ENCODE results near the gene UTP25. TPM values are rescaled to one million over a fixed set of nuclear protein-coding genes. Genes with fewer than 3 reads are reported as not detected.

Gene UTP25
- total RNA-seq, 1 experiment from 2014 or later: 9.5 TPM

- DNase-seq (ENCODE audit: low read depth, low spot score): no peak
- Histone ChIP-seq H3K27me3 (ENCODE audit: control insufficient read depth, insufficient read depth, low read length) (no peaks in the 10 kb centered on the region; the same call in none of the 2 replicates), H3K36me3 (ENCODE audit: control insufficient read depth, insufficient read depth, low read length) (no peaks in the 10 kb centered on the region), H3K27ac (ENCODE audit: low read length) (no peak overlapping the region), H3K9me3 (ENCODE audit: control insufficient read depth, insufficient read depth, low read depth, low read length) (no peaks in the 10 kb centered on the region), H3K4me1 (ENCODE audit: control insufficient read depth, insufficient read depth, low read length) (no peaks in the 10 kb centered on the region; the same call in 1 of the 2 replicates), H3K4me3 (ENCODE audit: low read depth in 2 of 2, low read length in 2 of 2) (no peak overlapping the region)
- intact Hi-C loops (cut with micrococcal nuclease; ENCODE audit: unreplicated experiment): no loop called here
- TF ChIP-seq, protein P1, sequence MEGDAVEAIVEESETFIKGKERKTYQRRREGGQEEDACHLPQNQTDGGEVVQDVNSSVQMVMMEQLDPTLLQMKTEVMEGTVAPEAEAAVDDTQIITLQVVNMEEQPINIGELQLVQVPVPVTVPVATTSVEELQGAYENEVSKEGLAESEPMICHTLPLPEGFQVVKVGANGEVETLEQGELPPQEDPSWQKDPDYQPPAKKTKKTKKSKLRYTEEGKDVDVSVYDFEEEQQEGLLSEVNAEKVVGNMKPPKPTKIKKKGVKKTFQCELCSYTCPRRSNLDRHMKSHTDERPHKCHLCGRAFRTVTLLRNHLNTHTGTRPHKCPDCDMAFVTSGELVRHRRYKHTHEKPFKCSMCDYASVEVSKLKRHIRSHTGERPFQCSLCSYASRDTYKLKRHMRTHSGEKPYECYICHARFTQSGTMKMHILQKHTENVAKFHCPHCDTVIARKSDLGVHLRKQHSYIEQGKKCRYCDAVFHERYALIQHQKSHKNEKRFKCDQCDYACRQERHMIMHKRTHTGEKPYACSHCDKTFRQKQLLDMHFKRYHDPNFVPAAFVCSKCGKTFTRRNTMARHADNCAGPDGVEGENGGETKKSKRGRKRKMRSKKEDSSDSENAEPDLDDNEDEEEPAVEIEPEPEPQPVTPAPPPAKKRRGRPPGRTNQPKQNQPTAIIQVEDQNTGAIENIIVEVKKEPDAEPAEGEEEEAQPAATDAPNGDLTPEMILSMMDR (IDR thresholded peaks at IDR 0.05): no peak
- TF ChIP-seq TCF7L2 (IDR thresholded peaks at IDR 0.05; ENCODE audit: low read depth, low read length): no peak
- TF ChIP-seq SIN3A (IDR thresholded peaks at IDR 0.05; ENCODE audit: borderline replicate concordance, insufficient read depth, low read depth, low read length): no peak
- no peak for TF ChIP-seq REST (IDR thresholded peaks at IDR 0.05; ENCODE audit: insufficient read depth in 1 of 2, low read depth in 2 of 2, low read length in 1 of 2)
- POLR2A ChIA-PET: no interaction called here
- CTCF ChIA-PET: no interaction called here
- in situ Hi-C loops (cut with HindIII; ENCODE audit: low pct_unique_long_range_greater_than_20kb, low sequenced_read_pairs): no loop called here
- ATAC-seq: no peak
- BruUV-seq (replicated peaks): no TSS peak
Observed at GRCh38 chr1:209802117-209802779, 25.5 kb upstream of the UTP25 start.

GRCh38 chr1:209802780-209803152 lies 25.0 kb upstream of the UTP25 start:
- Histone ChIP-seq H3K9me3 (ENCODE audit: control insufficient read depth, insufficient read depth, low read depth, low read length) (no peaks in the 10 kb centered on the region), H3K27ac (ENCODE audit: low read length) (no peak overlapping the region), H3K36me3 (ENCODE audit: control insufficient read depth, insufficient read depth, low read length) (no peaks in the 10 kb centered on the region), H3K4me1 (ENCODE audit: control insufficient read depth, insufficient read depth, low read length) (no peaks in the 10 kb centered on the region; the same call in 1 of the 2 replicates), H3K27me3 (ENCODE audit: control insufficient read depth, insufficient read depth, low read length) (no peaks in the 10 kb centered on the region; the same call in none of the 2 replicates), H3K4me3 (ENCODE audit: low read depth in 2 of 2, low read length in 2 of 2) (no peak overlapping the region)
- POLR2A ChIA-PET: no interaction called here
- no TSS peak for BruUV-seq (replicated peaks)
- no peak for ATAC-seq
- intact Hi-C loops (cut with micrococcal nuclease; ENCODE audit: unreplicated experiment) (no loop called here), in situ Hi-C loops (cut with HindIII; ENCODE audit: low pct_unique_long_range_greater_than_20kb, low sequenced_read_pairs) (no loop called here)
- TF ChIP-seq REST (IDR thresholded peaks at IDR 0.05; ENCODE audit: insufficient read depth in 1 of 2, low read depth in 2 of 2, low read length in 1 of 2) (no peak), POLR2AphosphoS5 (IDR thresholded peaks at IDR 0.05; ENCODE audit: low read depth, low read length) (no peak), SIN3A (IDR thresholded peaks at IDR 0.05; ENCODE audit: borderline replicate concordance, insufficient read depth, low read depth, low read length) (no peak), TCF7L2 (IDR thresholded peaks at IDR 0.05; ENCODE audit: low read depth, low read length) (no peak)
- TF ChIP-seq, protein P1 (IDR thresholded peaks at IDR 0.05): no peak
- DNase-seq (ENCODE audit: low read depth, low spot score): no peak
- CTCF ChIA-PET: no interaction called here

Measured in Panc1 (cell line).